HEK293 (cell line): Measurements from ENCODE around the gene H2AZ2.
"Not testable (repeated sequence)": the region's sequence is repeated elsewhere in the genome, so short reads cannot be mapped to it uniquely, and the experiment has no call there.

Experiments
- MYNN ChIP-seq: fragments of 450-650 bp; formaldehyde crosslinking; IDR thresholded peaks from 2 replicates; pipeline ENCODE4 v1.5.1; 2016; ENCODE audit warnings: missing biosample characterization, missing genetic modification characterization, borderline replicate concordance
- SALL2 ChIP-seq: fragments of 450-650 bp; formaldehyde crosslinking; IDR thresholded peaks from 2 replicates; pipeline ENCODE4 v1.5.0; 2017; ENCODE audit warnings: missing biosample characterization, mild to moderate bottlenecking, missing genetic modification characterization, borderline replicate concordance
- TCF7L2 ChIP-seq: IDR thresholded peaks from 2 replicates; pipeline ENCODE4 v1.6.1; 2011; ENCODE audit warnings: low read depth, mild to moderate bottlenecking, inconsistent platforms, low read length, moderate library complexity, borderline replicate concordance
- YY1 ChIP-seq: fragments of 450-650 bp; formaldehyde crosslinking; IDR thresholded peaks from 2 replicates; pipeline ENCODE4 v1.5.1; 2018; ENCODE audit warnings: missing biosample characterization, missing genetic modification characterization
- ZNF146 ChIP-seq: fragments of 450-650 bp; formaldehyde crosslinking; IDR thresholded peaks from 2 replicates; pipeline ENCODE4 v1.5.1; 2016; ENCODE audit warnings: missing biosample characterization, missing genetic modification characterization
- ZNF16 ChIP-seq: fragments of 450-650 bp; formaldehyde crosslinking; IDR thresholded peaks from 2 replicates; pipeline ENCODE4 v1.5.1; 2016; ENCODE audit warnings: low read depth, missing biosample characterization, missing genetic modification characterization
- ZNF184 ChIP-seq: fragments of 450-650 bp; IDR thresholded peaks from 2 replicates; pipeline ENCODE4 v1.5.1; 2018; ENCODE audit warnings: missing biosample characterization, mild to moderate bottlenecking, missing genetic modification characterization
- ZNF274 ChIP-seq, 2 experiments: fragments of 200-500 bp in 1 of 2; fragments of 450-650 bp in 1 of 2; sonication (Bioruptor generic) in 1 of 2; formaldehyde crosslinking in 1 of 2; IDR thresholded peaks; 2 replicates each; pipeline versions ENCODE4 v1.5.1 to v1.6.1; 2014 to 2016; ENCODE audit warnings: borderline replicate concordance in 1 of 2, inconsistent platforms in 1 of 2, low read length in 1 of 2, missing biosample characterization in 1 of 2, missing genetic modification characterization in 1 of 2
- ZNF335 ChIP-seq: fragments of 450-650 bp; formaldehyde crosslinking; conservative IDR thresholded peaks from 2 replicates; pipeline ENCODE4 v1.5.1; 2016; ENCODE audit warnings: missing biosample characterization, missing genetic modification characterization
- ZNF777 ChIP-seq: fragments of 450-650 bp; formaldehyde crosslinking; IDR thresholded peaks from 2 replicates; pipeline ENCODE4 v1.5.1; 2017; ENCODE audit warnings: missing biosample characterization, missing genetic modification characterization, borderline replicate concordance
- ZNF792 ChIP-seq: fragments of 450-650 bp; formaldehyde crosslinking; IDR thresholded peaks from 2 replicates; pipeline ENCODE4 v1.5.1; 2016; ENCODE audit warnings: missing biosample characterization, missing genetic modification characterization
- TF ChIP-seq, protein P1 (sequence below): fragments of 450-650 bp; formaldehyde crosslinking; IDR thresholded peaks from 2 replicates; pipeline ENCODE4 v1.5.1; 2016; ENCODE audit warnings: missing biosample characterization, missing genetic modification characterization
- TF ChIP-seq, protein P2 (sequence below): fragments of 450-650 bp; formaldehyde crosslinking; IDR thresholded peaks from 2 replicates; pipeline ENCODE4 v1.5.1; 2016; ENCODE audit warnings: missing biosample characterization, missing genetic modification characterization
- TF ChIP-seq, protein P3 (sequence below): fragments of 450-650 bp; formaldehyde crosslinking; IDR thresholded peaks from 2 replicates; pipeline ENCODE4 v1.5.1; 2016; ENCODE audit warnings: missing biosample characterization, missing genetic modification characterization

DNA sequence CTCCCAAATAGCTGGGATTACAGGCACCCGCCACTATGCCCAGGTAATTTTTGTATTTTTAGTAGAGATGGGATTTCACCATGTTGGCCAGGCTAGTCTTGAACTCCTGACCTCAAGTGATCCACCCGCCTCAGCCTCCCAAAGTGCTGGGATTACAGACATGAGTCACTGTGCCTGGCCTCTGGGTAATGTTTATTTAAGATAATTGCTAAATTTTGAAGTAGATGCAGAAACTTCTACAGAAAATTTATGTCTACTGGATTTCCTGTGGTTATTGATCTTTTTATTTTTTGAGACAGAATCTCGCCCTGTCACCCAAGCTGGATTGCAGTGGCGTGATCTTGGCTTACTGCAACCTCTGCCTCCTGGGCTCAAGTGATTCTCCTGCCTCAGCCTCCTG is 14.1 kb upstream of the H2AZ2 start:
- TF ChIP-seq TCF7L2; ZNF792 (tag by site-specific recombination); ZNF184 (tag by site-specific recombination); ZNF777; ZNF146 (tag by site-specific recombination); ZNF335 (tag by site-specific recombination); ZNF16 (tag by site-specific recombination); MYNN; ZNF274 (IDR thresholded peaks at IDR 0.05; ENCODE audit: low read length); ZNF274 (tag by site-specific recombination; IDR thresholded peaks at IDR 0.05; ENCODE audit: borderline replicate concordance); SALL2 (tag by site-specific recombination); YY1 (tag by site-specific recombination): not testable (repeated sequence)
- TF ChIP-seq, protein P1, sequence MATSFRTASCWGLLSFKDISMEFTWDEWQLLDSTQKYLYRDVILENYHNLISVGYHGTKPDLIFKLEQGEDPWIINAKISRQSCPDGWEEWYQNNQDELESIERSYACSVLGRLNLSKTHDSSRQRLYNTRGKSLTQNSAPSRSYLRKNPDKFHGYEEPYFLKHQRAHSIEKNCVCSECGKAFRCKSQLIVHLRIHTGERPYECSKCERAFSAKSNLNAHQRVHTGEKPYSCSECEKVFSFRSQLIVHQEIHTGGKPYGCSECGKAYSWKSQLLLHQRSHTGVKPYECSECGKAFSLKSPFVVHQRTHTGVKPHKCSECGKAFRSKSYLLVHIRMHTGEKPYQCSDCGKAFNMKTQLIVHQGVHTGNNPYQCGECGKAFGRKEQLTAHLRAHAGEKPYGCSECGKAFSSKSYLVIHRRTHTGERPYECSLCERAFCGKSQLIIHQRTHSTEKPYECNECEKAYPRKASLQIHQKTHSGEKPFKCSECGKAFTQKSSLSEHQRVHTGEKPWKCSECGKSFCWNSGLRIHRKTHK (tag by site-specific recombination) = not testable (repeated sequence)
- TF ChIP-seq, protein P2, sequence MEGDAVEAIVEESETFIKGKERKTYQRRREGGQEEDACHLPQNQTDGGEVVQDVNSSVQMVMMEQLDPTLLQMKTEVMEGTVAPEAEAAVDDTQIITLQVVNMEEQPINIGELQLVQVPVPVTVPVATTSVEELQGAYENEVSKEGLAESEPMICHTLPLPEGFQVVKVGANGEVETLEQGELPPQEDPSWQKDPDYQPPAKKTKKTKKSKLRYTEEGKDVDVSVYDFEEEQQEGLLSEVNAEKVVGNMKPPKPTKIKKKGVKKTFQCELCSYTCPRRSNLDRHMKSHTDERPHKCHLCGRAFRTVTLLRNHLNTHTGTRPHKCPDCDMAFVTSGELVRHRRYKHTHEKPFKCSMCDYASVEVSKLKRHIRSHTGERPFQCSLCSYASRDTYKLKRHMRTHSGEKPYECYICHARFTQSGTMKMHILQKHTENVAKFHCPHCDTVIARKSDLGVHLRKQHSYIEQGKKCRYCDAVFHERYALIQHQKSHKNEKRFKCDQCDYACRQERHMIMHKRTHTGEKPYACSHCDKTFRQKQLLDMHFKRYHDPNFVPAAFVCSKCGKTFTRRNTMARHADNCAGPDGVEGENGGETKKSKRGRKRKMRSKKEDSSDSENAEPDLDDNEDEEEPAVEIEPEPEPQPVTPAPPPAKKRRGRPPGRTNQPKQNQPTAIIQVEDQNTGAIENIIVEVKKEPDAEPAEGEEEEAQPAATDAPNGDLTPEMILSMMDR (tag by site-specific recombination) = not testable (repeated sequence)
- TF ChIP-seq, protein P3, sequence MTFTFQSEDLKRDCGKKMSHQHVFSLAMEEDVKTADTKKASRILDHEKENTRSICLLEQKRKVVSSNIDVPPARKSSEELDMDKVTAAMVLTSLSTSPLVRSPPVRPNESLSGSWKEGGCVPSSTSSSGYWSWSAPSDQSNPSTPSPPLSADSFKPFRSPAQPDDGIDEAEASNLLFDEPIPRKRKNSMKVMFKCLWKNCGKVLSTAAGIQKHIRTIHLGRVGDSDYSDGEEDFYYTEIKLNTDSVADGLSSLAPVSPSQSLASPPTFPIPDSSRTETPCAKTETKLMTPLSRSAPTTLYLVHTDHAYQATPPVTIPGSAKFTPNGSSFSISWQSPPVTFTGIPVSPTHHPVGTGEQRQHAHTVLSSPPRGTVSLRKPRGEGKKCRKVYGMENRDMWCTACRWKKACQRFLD = not testable (repeated sequence)
